ENCODE data around the gene KSR2. TPM values are rescaled to one million over a fixed set of nuclear protein-coding genes. Genes with fewer than 3 reads are reported as not detected.

KSR2 gene
- total RNA-seq, 1 experiment from 2014 or later: 1.3 TPM

DNA sequence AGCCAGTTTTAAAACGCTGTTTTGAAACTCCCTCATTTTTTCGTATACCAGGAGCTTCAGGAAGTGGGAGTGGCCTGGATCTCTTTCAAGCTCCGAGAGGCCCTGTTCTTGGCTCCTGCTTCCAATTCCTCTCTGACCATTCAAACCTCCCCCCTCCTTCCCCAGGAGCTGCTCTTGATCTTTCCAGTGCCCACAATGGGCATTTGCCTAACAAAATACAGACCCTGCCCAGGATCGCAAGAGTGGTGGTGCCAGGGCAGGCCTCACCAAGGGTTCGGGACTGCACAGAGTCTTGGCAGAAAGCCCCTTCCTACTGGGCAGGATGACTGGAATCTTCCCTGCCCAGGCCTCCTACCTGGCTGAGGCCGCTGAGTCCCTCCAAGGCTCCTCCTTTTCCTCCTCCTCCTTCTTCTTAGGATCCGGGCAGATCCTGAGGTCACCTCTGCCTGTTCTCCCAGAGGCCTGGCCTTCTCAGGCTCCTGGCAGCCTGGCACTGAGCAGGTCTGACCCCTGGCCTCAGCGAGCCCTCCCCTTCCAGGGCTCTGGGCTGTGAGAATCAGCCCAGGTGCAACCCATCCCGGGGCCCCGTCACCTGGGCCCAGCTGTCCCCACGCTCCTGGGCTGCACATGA lies 560.5 kb downstream of the KSR2 start:
- no peak overlapping the region for H3K23ac ChIP-seq (ENCODE audit: insufficient read length, low read depth, low read length)
- no peak overlapping the region for H4K5ac ChIP-seq (ENCODE audit: insufficient read length, low read depth, low read length)
- peak; percentile 65 for DNase-seq
- H3K36me3 Mint-ChIP-seq (ENCODE audit: insufficient read depth in 1 of 3, low read depth in 3 of 3): no peaks in the 10 kb centered on the region
- peak overlapping the region; percentile 69 for H3K18ac ChIP-seq (ENCODE audit: insufficient read length, low read depth, low read length)
- no peaks in the 10 kb centered on the region for H3K27me3 ChIP-seq (ENCODE audit: insufficient read depth, low read length)
- H2AFZ ChIP-seq (ENCODE audit: low read length): peak overlapping the region; percentile 94
- H3K23me2 ChIP-seq (ENCODE audit: insufficient read length, low read depth, low read length, poor library complexity, severe bottlenecking): peaks cover 2% of the 10 kb centered on the region
- no peak overlapping the region for H2BK12ac ChIP-seq (ENCODE audit: insufficient read length, low read depth, low read length)
- H3K4me1 ChIP-seq (ENCODE audit: insufficient read depth, low read length): peaks cover 8% of the 10 kb centered on the region; the same call in 1 of the 2 replicates
- H2BK120ac ChIP-seq (ENCODE audit: low read depth, low read length, poor library complexity, severe bottlenecking): no peak overlapping the region
- TF ChIP-seq, protein P1, sequence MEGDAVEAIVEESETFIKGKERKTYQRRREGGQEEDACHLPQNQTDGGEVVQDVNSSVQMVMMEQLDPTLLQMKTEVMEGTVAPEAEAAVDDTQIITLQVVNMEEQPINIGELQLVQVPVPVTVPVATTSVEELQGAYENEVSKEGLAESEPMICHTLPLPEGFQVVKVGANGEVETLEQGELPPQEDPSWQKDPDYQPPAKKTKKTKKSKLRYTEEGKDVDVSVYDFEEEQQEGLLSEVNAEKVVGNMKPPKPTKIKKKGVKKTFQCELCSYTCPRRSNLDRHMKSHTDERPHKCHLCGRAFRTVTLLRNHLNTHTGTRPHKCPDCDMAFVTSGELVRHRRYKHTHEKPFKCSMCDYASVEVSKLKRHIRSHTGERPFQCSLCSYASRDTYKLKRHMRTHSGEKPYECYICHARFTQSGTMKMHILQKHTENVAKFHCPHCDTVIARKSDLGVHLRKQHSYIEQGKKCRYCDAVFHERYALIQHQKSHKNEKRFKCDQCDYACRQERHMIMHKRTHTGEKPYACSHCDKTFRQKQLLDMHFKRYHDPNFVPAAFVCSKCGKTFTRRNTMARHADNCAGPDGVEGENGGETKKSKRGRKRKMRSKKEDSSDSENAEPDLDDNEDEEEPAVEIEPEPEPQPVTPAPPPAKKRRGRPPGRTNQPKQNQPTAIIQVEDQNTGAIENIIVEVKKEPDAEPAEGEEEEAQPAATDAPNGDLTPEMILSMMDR (conservative IDR thresholded peaks at IDR 0.05): no peak
- H3K27me3 Mint-ChIP-seq (ENCODE audit: low read depth): peaks cover 19% of the 10 kb centered on the region
- peak overlapping the region in 2 of 3 experiments; percentile 20 to 85; a peak in 1 of 7 replicates for H3K27ac Mint-ChIP-seq
- no peak overlapping the region for H3K4ac ChIP-seq (ENCODE audit: low read depth, low read length)
- H2BK15ac ChIP-seq (ENCODE audit: low read depth, low read length): no peak overlapping the region
- H4K91ac ChIP-seq (ENCODE audit: insufficient read length, low read depth, low read length): no peak overlapping the region
- H3K4me1 Mint-ChIP-seq: peaks cover 11 to 15% of the 10 kb centered on the region in 2 experiments
- no peak overlapping the region for H2BK5ac ChIP-seq (ENCODE audit: insufficient read length, low read length)
- H3K4me2 ChIP-seq (ENCODE audit: insufficient read depth, insufficient read length, low read length): no peak overlapping the region
- WGBS (ENCODE audit: extremely low coverage, insufficient read length, low lambda C conversion rate): no CpG with 5 or more reads among the region's 11 CpGs
- no peaks in the 10 kb centered on the region; a peak in 1 of 5 replicates for H3K9me3 Mint-ChIP-seq
- H4K20me1 ChIP-seq (ENCODE audit: control insufficient read depth, insufficient read depth, insufficient read length): no peaks in the 10 kb centered on the region
- no peak overlapping the region for H3K4me3 Mint-ChIP-seq
- H3K79me2 ChIP-seq (ENCODE audit: insufficient read depth, low read length): no peaks in the 10 kb centered on the region
- no peaks in the 10 kb centered on the region for H3K79me1 ChIP-seq (ENCODE audit: insufficient read depth, low read depth, low read length, poor library complexity, severe bottlenecking)
- peak overlapping the region; percentile 73; the same call in 1 of the 2 replicates for H3K14ac ChIP-seq (ENCODE audit: insufficient read depth, low read length)
- no peak overlapping the region for H3T11ph ChIP-seq (ENCODE audit: low read length)
- no peak overlapping the region for H3K27ac ChIP-seq (ENCODE audit: insufficient read length, low read depth, low read length)
- no peak overlapping the region for H2BK20ac ChIP-seq (ENCODE audit: low read depth, low read length, poor library complexity, severe bottlenecking)
- no peak overlapping the region for H2AK5ac ChIP-seq (ENCODE audit: insufficient read length, low read length)
- no peak overlapping the region for H3K9ac ChIP-seq (ENCODE audit: extremely low read depth, insufficient read length, low read length)
- H3K9me3 ChIP-seq (ENCODE audit: control insufficient read depth, low read depth, low read length): no peaks in the 10 kb centered on the region
- no peak overlapping the region for H3K56ac ChIP-seq (ENCODE audit: insufficient read length, low read depth, low read length)
- no peak overlapping the region for H4K8ac ChIP-seq (replicated peaks; ENCODE audit: insufficient read length, low read depth, low read length)

Measured in H9 (cell line).